GM23338 (cell line): ENCODE measurements around the gene ERC2.

ENCODE experiments used
- CREB1 ChIP-seq: fragments of 250-450 bp; sonication (Bioruptor Pico); IDR thresholded peaks from 2 replicates; pipeline ENCODE4 v1.5.0; 2020; ENCODE audit warnings: low read depth, mild to moderate bottlenecking, moderate library complexity
- EZH2 ChIP-seq: fragments of 200-600 bp; sonication (generic); IDR thresholded peaks from one replicate; pipeline ENCODE4 v1.8.0; 2017; ENCODE audit warnings: antibody characterized with exemption, mild to moderate bottlenecking, low read depth; ENCODE audit not compliant: unreplicated experiment
- EZH2phosphoT487 ChIP-seq: fragments of 200-600 bp; sonication (generic); IDR thresholded peaks from one replicate; pipeline ENCODE4 v1.8.1; 2018; ENCODE audit warnings: antibody characterized with exemption; ENCODE audit not compliant: unreplicated experiment
- NANOG ChIP-seq: IDR thresholded peaks from 2 replicates; pipeline ENCODE4 v1.6.1; 2016; ENCODE audit warnings: antibody characterized with exemption, borderline replicate concordance
- POLR2AphosphoS5 ChIP-seq: IDR thresholded peaks from 2 replicates; pipeline ENCODE4 v1.6.1; 2016; ENCODE audit warnings: antibody characterized with exemption, low read depth
- ZNF114 ChIP-seq: fragments of 250-450 bp; sonication (Bioruptor Pico); IDR thresholded peaks from 2 replicates; pipeline ENCODE4 v1.5.0; 2020; ENCODE audit warnings: mild to moderate bottlenecking, moderate library complexity
- TF ChIP-seq, protein P1 (sequence below): IDR thresholded peaks from one replicate; pipeline ENCODE4 v1.6.1; 2018; ENCODE audit warnings: antibody characterized with exemption; ENCODE audit not compliant: unreplicated experiment
- TF ChIP-seq, protein P2 (sequence below), 2 experiments: fragments of 200-600 bp in 1 of 2; sonication (generic) in 1 of 2; conservative IDR thresholded peaks; 2 replicates each; pipeline versions ENCODE4 v1.5.1 to v1.6.1; 2016 to 2017; ENCODE audit warnings: antibody characterized with exemption in 2 of 2, low read depth in 2 of 2, mild to moderate bottlenecking in 2 of 2, moderate library complexity in 1 of 2

DNA sequence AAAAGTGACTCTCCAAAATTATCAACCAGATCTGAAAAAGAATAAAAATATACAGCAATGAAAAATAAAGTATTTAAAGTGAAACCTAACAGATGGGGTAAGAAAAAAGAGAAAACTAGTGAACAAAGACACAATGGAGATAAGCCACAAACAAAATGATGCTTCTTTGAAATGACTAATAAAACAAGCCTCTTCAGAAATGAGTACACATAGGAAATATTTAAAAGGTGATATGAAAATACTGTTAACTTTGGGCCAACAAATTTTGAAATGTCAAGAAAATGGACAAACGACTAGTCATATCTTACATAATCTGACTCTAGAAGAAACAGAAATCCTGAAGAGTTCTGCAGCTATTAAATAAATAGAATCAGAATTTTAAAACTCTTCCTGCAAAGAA is 164.2 kb downstream of the ERC2 start:
- TF ChIP-seq, protein P1, sequence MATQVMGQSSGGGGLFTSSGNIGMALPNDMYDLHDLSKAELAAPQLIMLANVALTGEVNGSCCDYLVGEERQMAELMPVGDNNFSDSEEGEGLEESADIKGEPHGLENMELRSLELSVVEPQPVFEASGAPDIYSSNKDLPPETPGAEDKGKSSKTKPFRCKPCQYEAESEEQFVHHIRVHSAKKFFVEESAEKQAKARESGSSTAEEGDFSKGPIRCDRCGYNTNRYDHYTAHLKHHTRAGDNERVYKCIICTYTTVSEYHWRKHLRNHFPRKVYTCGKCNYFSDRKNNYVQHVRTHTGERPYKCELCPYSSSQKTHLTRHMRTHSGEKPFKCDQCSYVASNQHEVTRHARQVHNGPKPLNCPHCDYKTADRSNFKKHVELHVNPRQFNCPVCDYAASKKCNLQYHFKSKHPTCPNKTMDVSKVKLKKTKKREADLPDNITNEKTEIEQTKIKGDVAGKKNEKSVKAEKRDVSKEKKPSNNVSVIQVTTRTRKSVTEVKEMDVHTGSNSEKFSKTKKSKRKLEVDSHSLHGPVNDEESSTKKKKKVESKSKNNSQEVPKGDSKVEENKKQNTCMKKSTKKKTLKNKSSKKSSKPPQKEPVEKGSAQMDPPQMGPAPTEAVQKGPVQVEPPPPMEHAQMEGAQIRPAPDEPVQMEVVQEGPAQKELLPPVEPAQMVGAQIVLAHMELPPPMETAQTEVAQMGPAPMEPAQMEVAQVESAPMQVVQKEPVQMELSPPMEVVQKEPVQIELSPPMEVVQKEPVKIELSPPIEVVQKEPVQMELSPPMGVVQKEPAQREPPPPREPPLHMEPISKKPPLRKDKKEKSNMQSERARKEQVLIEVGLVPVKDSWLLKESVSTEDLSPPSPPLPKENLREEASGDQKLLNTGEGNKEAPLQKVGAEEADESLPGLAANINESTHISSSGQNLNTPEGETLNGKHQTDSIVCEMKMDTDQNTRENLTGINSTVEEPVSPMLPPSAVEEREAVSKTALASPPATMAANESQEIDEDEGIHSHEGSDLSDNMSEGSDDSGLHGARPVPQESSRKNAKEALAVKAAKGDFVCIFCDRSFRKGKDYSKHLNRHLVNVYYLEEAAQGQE, result no peak
- TF ChIP-seq, protein P2, sequence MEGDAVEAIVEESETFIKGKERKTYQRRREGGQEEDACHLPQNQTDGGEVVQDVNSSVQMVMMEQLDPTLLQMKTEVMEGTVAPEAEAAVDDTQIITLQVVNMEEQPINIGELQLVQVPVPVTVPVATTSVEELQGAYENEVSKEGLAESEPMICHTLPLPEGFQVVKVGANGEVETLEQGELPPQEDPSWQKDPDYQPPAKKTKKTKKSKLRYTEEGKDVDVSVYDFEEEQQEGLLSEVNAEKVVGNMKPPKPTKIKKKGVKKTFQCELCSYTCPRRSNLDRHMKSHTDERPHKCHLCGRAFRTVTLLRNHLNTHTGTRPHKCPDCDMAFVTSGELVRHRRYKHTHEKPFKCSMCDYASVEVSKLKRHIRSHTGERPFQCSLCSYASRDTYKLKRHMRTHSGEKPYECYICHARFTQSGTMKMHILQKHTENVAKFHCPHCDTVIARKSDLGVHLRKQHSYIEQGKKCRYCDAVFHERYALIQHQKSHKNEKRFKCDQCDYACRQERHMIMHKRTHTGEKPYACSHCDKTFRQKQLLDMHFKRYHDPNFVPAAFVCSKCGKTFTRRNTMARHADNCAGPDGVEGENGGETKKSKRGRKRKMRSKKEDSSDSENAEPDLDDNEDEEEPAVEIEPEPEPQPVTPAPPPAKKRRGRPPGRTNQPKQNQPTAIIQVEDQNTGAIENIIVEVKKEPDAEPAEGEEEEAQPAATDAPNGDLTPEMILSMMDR (conservative IDR thresholded peaks at IDR 0.05; ENCODE audit: low read depth in 2 of 2), result no peak
- TF ChIP-seq POLR2AphosphoS5, result no peak
- no peak for TF ChIP-seq NANOG
- TF ChIP-seq CREB1 (CRISPR knock-in tag), result no peak
- TF ChIP-seq EZH2, result no peak
- no peak for TF ChIP-seq ZNF114 (CRISPR knock-in tag)
- no peak for TF ChIP-seq EZH2phosphoT487
